Stimulated activated CD8-positive, alpha-beta memory T cell treated with anti-CD3 and anti-CD28 coated beads, Interleukin-12 subunit alpha, Interleukin-12 subunit beta, amount 100 ng/mL, for 24 hours (primary cell): ENCODE measurements around the gene ATP4B.

Source experiments
- DNase-seq: peaks from one replicate; pipeline ENCODE4 v3.0.0-alpha.2; 2020; ENCODE audit errors: extremely low read depth

ATP4B gene

DNA sequence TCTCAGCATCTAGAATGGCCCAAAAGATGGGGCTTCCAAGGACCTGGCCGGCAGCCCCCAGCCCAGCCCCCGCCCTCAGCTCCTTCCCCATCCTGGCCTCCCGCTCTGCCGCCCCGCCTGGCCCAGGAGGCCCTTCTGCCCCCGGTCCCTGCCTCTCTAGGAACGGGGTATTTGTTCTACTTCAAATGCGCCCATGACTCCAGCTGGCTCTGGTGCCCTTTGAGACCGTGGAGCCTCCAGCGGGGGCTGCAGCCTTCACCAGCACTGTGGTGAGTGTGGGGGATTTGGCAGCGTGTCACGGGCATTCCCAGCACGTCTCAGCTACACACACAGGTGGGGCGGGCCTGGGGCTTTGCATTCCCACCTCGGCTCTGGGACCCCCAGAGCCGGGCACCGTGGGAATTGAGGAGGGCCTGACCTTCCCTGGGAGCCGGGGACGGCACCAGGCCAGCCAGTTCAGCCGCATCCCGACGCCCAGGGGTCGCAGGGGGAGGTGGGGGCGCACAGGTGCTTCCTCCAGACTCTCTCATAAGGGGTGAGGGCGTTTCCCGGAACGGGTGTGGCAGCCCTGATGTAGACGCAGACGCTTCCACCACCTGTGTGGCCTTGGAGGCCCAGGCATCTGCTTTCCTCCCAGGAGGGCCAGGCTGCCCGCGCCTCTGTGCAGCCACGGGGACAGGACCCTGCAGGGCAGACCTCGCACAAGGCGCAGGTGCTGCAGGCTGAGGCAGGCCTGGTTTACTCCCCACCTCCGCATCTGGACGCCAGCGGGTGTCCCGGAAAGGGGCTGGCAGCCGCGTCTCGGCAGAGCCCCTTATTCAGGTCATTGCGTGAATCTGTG, 947 bp downstream of the ATP4B start:
- DNase-seq: no peak

DNA sequence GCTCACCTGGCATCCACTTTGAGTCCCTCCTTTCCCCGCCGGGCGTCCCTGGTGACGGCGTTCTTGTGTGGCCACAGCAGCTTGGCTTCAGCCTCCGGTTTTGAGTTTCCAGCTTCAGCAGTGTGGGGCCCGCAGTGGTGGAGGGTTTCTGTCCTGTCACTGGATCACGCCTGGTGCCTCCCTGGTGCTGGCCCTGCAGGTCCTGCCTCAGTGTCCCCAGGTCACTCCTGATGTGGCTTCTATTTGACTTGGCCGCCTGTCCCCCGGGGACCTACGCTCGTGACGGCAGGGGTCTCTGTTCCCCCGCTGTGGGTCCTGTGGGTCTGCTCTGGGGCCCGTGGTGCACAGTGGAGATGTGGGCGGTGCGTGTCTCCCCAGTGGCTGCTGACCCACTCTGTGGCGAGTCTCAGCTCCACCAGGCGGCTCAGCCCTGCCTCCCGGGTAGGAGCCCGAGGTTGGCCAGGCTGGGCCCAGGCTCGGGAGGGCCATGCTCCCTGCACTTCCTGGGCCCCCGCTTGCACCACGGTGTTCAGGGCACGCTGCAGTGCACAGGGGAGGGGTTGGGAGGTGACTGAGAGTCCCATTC, 1.9 kb downstream of the ATP4B start:
- DNase-seq: no peak

GRCh38 chr13:113655346-113656002, 2.5 kb downstream of the ATP4B start:
- no peak for DNase-seq

GRCh38 chr13:113654591-113655345, 3.2 kb downstream of the ATP4B start:
- DNase-seq: no peak

GRCh38 chr13:113654175-113654560, 3.8 kb downstream of the ATP4B start:
- no peak for DNase-seq

DNA sequence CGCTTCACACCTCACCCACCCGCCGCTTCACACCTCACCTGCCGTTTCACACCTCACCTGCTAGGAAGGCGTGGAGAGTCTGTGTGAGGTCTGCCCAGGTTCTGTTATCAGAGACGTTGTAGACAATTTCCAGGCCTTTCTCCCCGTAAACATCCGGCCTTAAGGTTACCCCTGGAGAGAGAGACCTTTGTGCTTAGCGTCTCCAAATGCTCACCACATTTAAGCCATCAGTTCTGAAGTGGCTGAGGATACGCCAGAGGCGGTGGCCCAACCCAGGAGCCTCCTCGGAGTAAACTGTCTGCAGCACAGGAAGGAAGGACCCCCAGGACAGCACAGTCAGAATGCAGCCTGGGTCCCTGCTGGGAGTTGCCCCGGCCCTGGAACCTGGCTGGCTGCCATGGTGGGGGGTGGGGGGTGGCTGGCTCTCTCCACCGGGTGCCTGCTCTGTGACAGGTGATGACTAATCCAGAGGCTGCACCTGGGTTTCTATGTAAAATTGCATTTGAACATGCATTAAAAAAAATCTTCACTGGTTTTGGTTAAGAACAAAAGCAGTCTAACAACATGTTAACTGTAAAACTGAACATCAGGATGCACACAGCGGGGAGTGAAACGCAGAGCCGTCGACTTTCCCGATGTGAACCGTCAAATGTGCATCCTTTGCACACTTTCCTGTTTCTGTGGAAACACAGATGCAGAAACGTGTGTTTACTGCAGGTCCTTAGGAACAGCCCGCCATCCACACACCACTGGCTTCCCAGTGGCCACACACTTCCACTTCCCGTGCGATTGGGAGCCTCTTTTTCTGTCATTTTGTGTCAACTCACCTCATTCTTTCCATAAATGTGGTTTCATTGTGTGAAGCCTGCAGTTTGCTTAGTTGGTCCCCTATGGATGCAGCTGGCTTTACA, 4.5 kb downstream of the ATP4B start:
- DNase-seq: no peak

DNA sequence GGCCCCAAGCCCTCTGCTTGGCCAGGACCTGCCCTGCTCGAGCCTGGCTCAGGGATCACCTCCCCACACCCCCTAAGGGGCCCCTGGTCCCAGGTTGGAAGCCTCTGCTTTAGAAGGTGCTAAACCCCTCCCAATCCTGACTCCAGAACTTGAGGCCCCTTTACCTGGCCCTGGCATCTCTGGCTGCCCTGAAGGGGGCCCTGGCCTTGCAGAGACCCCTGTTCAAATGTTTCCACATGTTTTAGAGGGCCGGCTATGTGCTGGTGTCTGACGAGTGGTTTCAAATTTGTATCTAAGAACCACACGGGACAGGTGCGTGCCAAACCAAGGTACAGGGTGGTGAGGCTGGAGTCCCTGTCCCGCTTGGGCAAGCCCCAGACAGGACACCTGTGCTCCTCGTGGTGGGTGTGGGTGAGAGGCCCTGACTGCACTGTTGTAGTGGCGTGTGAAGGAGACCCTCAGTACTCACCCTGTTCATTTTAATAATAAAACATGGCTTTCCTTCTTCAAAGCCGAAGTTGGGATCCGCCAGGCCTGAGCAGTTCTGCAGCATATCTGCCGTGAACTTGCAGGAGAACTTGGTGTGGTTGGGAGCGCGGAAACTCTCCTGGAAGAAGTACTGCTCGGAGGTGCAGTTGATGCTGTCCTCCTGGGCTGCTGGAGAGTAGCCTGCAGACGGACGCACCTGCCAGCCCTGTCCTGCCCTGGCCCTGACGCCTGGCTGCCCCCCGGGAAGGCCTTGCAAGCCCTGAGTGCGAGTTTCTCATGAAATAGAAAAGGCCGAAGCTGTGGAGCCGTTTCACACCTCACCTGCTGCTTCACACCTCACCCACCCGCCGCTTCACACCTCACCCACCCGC, 5.4 kb downstream of the ATP4B start:
- no peak for DNase-seq

GRCh38 chr13:113651511-113652403, 6.2 kb downstream of the ATP4B start:
- no peak for DNase-seq

- no peak for DNase-seq
Observed at GRCh38 chr13:113650731-113651148, 7.3 kb downstream of the ATP4B start.

DNA sequence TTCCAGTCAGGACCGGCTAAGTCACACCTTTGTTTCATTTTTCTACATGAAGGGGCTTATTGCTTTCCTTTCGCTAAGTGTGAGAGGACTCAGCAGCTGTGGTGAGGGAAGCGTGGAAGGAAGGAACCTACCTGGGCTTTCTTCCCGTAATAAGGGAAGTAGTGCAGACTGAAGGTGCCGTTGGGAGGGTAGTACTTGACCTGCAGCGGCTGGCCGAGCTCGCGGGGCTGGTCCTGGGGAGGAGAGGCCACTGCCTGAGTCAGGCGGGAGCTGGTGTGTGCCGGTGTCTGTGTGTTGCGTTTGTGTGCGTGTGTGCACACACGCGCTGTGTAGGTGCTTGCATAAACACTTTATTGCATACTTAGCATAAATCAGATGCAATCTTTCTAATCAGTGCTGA, 7.7 kb downstream of the ATP4B start:
- DNase-seq: no peak

DNA sequence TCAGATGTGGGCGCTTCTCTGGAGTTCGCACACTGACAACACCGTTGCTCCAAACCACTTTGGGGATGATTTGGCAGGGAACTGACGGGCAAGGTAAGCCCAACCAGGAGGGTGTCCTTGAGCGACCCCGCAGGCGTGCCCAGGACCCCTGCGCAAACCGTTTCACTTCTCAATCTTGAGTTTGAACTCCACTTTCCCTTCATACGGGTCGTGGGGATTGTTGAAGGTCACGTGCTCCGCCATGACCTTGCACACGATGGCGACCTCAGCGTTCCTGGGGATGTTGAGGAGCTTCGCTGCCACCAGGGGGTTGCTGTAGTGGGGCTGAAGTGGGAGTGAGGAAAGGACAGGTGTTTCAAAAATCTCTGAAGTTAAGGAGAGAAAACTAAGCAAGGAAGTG, 8.8 kb downstream of the ATP4B start:
- DNase-seq: no peak

- DNase-seq: no peak
Observed at GRCh38 chr13:113648216-113648610, 9.8 kb downstream of the ATP4B start.

- DNase-seq: no peak
Observed at GRCh38 chr13:113647351-113648215, 10.4 kb downstream of the ATP4B start.

GRCh38 chr13:113646921-113647340, 11.1 kb downstream of the ATP4B start:
- DNase-seq: no peak

GRCh38 chr13:113646376-113646775, 11.6 kb downstream of the ATP4B start:
- no peak for DNase-seq

DNA sequence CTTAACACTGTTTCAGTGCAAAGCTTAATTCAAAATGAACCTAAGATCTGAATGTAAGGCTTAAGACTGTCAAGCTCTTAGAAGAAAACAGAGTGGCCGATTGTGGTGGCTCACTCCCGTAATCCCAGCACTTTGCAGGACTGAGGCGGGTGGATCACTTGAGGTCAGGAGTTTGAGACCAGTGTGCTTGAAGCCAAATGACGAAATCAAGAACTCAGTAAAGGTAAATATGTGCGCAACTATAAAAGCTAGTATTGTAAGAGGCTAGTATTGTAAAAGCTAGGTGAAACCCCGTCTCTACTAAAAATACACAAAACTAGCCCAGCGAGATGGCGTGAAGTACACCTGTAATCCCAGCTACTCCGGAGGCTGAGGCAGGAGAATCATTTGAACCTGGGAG, 12.7 kb downstream of the ATP4B start:
- DNase-seq: no peak

DNA sequence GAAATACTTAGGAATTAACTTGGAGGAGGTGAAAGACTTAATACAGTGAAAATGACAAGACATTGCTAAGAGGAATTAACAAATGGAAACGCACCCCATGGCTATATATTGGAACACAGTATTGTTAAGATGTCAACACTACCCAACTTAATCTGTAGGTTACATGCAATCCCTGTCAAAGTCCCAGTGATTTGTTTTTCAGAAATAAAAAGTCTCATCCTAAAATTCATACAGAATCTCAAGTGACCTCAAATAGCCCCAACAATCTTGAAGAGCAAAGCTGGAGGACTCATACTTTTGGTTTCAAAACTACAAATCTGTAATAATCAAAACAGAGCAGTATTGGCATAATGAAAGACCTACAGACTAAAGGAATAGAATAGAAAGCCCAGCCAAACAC, 13.2 kb downstream of the ATP4B start:
- DNase-seq: no peak

DNA sequence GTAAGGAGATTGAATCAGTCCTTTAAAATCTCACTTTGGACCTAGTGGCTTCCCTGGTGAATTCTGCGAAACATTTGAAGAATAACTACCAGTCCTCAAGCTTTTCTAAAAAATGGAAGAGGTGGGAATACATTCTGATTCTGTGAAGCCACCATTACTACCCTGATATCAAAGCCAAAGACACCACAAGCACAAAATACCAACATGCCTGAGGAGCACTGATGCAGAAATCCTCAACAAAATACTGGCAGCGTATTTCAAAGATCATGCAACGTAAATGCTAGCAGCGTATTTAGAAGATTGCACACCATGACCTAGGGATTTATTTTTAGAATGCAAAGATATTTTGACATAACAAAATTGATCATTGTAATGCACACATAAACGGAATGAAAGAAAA, 14.4 kb downstream of the ATP4B start:
- no peak for DNase-seq
